Cardiac fibroblast (primary cell): ENCODE results near the gene NR6A1.

ENCODE experiments used
- DNase-seq, 2 donors: peaks; one replicate each; pipeline versions ENCODE4 v3.0.0 to v3.0.0-alpha.2; 2010; ENCODE audit warnings: low read depth in 2 of 2
- H3K4me3 ChIP-seq, 2 donors: replicated peaks in 1 of 2; 1 replicate in 1 of 2; 2 replicates in 1 of 2; pipeline ENCODE4 v1.5.1; 2011; ENCODE audit warnings: low read depth in 2 of 2, low read length in 2 of 2, mild to moderate bottlenecking in 2 of 2, moderate library complexity in 1 of 2
- CTCF ChIP-seq: IDR thresholded peaks from one replicate; pipeline ENCODE4 v1.5.1; 2011; ENCODE audit warnings: low read depth, mild to moderate bottlenecking, low read length, inconsistent platforms

Gene NR6A1

DNA sequence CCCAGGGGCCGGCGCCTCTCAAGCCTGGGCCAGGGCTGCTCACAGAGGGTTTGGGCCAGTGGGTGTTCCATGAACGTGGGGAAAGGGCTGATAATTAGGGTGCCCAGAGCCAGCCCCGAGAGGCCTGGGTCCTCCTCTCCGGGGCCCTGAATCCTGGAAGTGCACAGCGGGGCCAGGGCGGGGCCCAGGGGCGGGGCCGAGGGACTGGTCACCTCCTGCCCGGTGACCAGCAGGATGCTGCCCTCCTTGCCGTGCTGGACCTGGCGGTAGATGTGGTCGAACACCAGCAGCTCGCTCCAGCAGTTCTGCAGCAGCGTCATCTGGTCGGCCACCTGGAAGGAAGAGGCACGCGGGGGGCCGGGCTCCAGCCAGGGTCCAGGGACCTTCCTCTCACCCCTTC, 278.3 kb downstream of the NR6A1 start:
- no peak for DNase-seq
- H3K4me3 ChIP-seq = no peak overlapping the region
- no peak for TF ChIP-seq CTCF

GRCh38 chr9:124491049-124491975, 279.8 kb downstream of the NR6A1 start:
- no peak for TF ChIP-seq CTCF
- no peak overlapping the region for H3K4me3 ChIP-seq
- no peak for DNase-seq

DNA sequence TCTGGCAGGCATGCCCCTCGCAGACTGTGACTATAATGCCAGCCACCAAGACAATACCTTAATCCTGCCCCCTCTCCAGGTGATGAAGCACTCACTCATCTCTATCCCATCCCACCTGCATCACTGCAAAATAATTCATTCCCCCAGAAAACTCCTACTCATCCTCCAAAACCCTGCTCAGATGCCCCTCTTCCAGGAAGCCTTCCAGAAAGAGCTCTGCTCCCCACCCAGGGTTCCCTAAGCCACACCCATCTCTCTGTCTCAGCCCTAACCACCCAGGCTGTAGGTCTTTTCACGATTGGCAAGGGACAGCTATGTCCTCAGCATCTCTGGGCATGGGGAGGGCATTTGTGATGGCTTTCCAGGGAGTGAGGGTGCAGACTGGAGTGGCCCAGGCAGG, 281.1 kb downstream of the NR6A1 start:
- H3K4me3 ChIP-seq = no peak overlapping the region
- no peak for TF ChIP-seq CTCF
- DNase-seq = no peak

DNA sequence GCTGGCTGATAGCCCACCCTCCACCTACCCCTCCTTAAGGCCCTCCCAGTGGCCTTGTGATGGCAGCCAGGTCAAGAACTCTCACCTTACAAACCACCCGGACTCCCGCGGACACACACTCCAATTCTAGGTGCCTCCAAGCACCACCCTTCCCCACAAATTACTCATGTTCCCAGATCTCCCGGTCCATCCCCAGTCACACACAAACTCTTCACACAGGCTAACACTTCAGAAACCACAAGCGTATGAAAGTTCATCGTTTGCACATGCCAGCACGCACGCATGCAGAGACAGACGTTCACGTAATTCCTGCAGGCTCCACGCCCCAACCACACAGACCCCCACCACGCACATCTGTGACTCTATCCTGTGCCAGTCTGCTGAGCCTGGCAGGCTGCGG, 281.9 kb downstream of the NR6A1 start:
- TF ChIP-seq CTCF = no peak
- no peak for DNase-seq
- H3K4me3 ChIP-seq = no peak overlapping the region

DNA sequence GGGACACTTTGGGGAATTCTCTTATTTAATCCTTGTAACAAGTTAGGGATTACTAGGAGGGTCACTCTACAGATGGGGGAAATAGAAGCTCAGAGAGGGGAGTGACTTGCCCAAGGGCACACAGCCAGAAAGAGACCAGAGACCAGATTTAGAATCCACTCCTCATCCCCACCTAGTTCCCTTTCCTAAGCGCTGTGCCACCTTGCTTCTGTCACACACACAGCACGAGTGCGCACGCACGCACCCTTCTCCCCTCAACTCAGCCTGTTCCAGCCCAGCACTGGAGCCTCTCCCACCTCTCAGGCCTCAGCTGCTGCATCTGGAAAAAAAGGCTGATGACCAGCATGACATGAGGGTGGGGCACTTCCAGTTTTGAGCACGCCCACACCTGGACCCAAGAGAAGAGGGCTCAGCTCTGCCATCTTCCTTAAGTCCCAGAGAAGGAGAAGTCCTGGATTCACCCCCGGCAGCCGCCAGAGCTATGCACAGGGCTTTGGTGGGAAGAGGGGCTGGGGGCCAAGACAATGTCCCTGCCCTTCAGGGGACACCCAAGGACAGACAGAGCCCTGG, 282.4 kb downstream of the NR6A1 start:
- H3K4me3 ChIP-seq = no peak overlapping the region
- TF ChIP-seq CTCF = no peak
- DNase-seq = no peak

DNA sequence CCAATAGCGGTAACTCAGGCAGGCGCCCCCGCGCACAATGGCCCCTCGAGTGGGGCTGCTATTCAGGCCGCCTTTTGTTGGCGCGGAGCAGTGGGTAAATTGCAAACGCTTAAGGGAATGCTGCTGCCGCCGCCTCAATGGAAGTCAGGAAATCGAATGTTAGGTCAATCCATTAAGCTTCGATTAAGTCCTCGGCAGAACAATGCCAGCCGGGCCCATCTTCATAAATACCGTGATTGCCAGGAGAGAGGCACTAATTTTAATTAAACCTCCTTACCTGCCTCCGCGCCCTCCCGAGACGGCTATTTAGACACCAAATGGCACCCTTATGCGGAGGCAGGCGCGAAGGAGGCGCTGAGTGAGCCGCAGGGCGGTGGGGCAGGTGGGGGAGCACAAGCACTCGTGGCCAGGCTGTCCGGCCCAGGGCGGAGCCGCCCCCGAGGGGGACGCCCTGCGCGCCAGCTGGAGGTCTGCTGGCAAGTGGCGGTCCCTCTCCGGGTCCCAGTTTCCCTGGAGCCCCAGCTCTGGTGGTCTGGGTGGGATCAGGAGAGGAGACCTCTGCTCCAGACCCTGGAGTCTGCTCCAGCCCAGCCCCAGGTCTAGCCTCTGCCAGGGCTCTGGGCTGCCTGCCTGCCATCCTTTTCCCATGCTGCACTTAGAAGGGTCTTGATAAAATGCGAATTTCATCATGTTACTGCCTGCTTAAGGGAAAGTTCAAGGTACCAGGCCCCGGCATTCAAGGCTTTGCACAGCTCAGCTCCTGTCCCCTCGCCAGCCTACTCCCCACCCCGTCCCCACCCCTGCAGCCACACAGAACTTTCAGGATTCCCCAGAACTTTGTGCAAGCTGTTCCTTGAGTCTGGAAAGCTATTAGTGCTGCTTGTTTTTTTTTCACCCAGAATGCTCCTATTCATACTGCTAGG, 283.6 kb downstream of the NR6A1 start:
- no peak overlapping the region for H3K4me3 ChIP-seq
- no peak for TF ChIP-seq CTCF
- no peak for DNase-seq
